ENCODE data around the gene APP.

DNA sequence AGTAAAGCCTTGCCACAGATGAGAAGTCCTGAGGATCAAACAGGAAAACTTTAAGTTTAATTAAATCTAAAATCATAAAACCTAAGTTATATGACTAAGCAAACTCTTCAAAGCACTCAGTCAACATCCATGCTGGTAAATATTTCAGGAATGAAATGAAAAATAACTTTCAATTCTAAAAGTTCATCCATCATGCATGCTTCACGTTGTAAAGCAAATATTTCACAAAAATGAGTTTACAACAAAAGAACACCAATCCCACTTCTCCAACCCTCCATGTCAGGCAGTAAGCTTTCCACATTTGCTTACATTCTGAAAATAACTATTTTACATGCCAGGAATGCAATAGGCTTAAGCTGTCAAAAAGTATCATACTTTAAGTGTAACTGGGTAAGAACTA, 16.8 kb downstream of the APP start:
- TF ChIP-seq CTCF (IDR thresholded peaks at IDR 0.05; ENCODE audit: low read length) (no peak), EZH2 (optimal IDR thresholded peaks at IDR 0.05; ENCODE audit: low read depth, low read length) (no peak)
